Neural progenitor cell (in vitro differentiated cells): ENCODE results near the gene MRC1. TPM values are rescaled to one million over a fixed set of nuclear protein-coding genes. Genes with fewer than 3 reads are reported as not detected.

Experiments used
- DNase-seq: peaks from one replicate; pipeline ENCODE4 v3.0.0-alpha.2; 2016; ENCODE audit warnings: low spot score
- H2AFZ ChIP-seq: fragments of 200-600 bp; sonication (generic); replicated peaks from 2 replicates; pipeline ENCODE4 v1.6.1; 2016; ENCODE audit warnings: antibody characterized with exemption
- H3F3A ChIP-seq: fragments of 200-600 bp; sonication (generic); 2 replicates; pipeline ENCODE4 v1.6.1; 2016; ENCODE audit warnings: antibody characterized with exemption, low read depth
- H3K27ac ChIP-seq: fragments of 200-600 bp; sonication (generic); 2 replicates; pipeline ENCODE4 v1.5.1; 2016; ENCODE audit warnings: mild to moderate bottlenecking
- H3K27me3 ChIP-seq: fragments of 200-600 bp; sonication (generic); 2 replicates; pipeline ENCODE4 v1.6.1; 2016; ENCODE audit warnings: mild to moderate bottlenecking, moderate library complexity
- H3K36me3 ChIP-seq: fragments of 200-600 bp; sonication (generic); 2 replicates; pipeline ENCODE4 v1.5.1; 2016
- H3K4me1 ChIP-seq: fragments of 200-600 bp; sonication (generic); 2 replicates; pipeline ENCODE4 v1.6.1; 2016; ENCODE audit warnings: mixed run types
- H3K4me2 ChIP-seq: fragments of 200-600 bp; sonication (generic); 2 replicates; pipeline ENCODE4 v1.6.1; 2016
- H3K4me3 ChIP-seq: fragments of 200-600 bp; sonication (generic); 2 replicates; pipeline ENCODE4 v1.5.1; 2016
- H3K79me2 ChIP-seq: fragments of 200-600 bp; sonication (generic); 2 replicates; pipeline ENCODE4 v1.6.1; 2016; ENCODE audit warnings: low read depth
- H3K9ac ChIP-seq: fragments of 200-600 bp; sonication (generic); 2 replicates; pipeline ENCODE4 v1.6.1; 2016
- H3K9me3 ChIP-seq: fragments of 200-600 bp; sonication (generic); 2 replicates; pipeline ENCODE4 v1.5.1; 2016; ENCODE audit warnings: low read depth
- H4K20me1 ChIP-seq: fragments of 200-600 bp; sonication (generic); 2 replicates; pipeline ENCODE4 v1.6.1; 2016; ENCODE audit warnings: low read depth
- H3K27ac Mint-ChIP-seq: 3 replicates; pipeline ENCODE4 v1.8.0; 2021; ENCODE audit warnings: mixed read lengths
- H3K27me3 Mint-ChIP-seq: 2 replicates; pipeline ENCODE4 v1.8.0; 2022; ENCODE audit warnings: low read depth, mild to moderate bottlenecking, inconsistent platforms, moderate library complexity, mixed read lengths; ENCODE audit not compliant: insufficient read depth
- H3K36me3 Mint-ChIP-seq: 3 replicates; pipeline ENCODE4 v1.8.0; 2021; ENCODE audit warnings: mixed read lengths
- H3K4me1 Mint-ChIP-seq: 3 replicates; pipeline ENCODE4 v1.8.0; 2021; ENCODE audit warnings: mixed read lengths
- H3K4me3 Mint-ChIP-seq: 3 replicates; pipeline ENCODE4 v1.8.0; 2021; ENCODE audit warnings: mild to moderate bottlenecking, moderate library complexity, mixed read lengths
- H3K9me3 Mint-ChIP-seq: 3 replicates; pipeline ENCODE4 v1.8.0; 2020; ENCODE audit warnings: mixed read lengths
- EZH2 ChIP-seq: fragments of 200-600 bp; sonication (generic); IDR thresholded peaks from 2 replicates; pipeline ENCODE4 v1.6.1; 2017; ENCODE audit warnings: antibody characterized with exemption, mild to moderate bottlenecking, moderate library complexity
- EZH2phosphoT487 ChIP-seq: fragments of 200-600 bp; sonication (generic); IDR thresholded peaks from 2 replicates; pipeline ENCODE4 v1.6.1; 2017; ENCODE audit warnings: antibody characterized with exemption
- total RNA-seq: library from RNA; depleted of rRNA; stranded (reverse); fragments of >200 nt; gene quantifications from 2 replicates; pipeline ENCODE4 v1.2.3, GENCODE V29; 2015; ENCODE audit warnings: low replicate concordance
- TF ChIP-seq, protein P1 (sequence below): fragments of 200-600 bp; sonication (generic); IDR thresholded peaks from 2 replicates; pipeline ENCODE4 v1.5.1; 2017; ENCODE audit warnings: antibody characterized with exemption, mild to moderate bottlenecking

Gene MRC1
- total RNA-seq, 1 donor from 2014 or later, result not detected

GRCh38 chr10:17873946-17874345, 64.8 kb downstream of the MRC1 start:
- Mint-ChIP-seq H3K27me3 (no peaks in the 10 kb centered on the region), H3K9me3 (no peaks in the 10 kb centered on the region), H3K4me3 (no peak overlapping the region), H3K4me1 (peaks cover 4% of the 10 kb centered on the region), H3K36me3 (no peaks in the 10 kb centered on the region), H3K27ac (no peak overlapping the region)
- no peaks in the 10 kb centered on the region for H3K79me2 ChIP-seq
- no peak overlapping the region for H3K4me2 ChIP-seq
- DNase-seq, result no peak
- no peak overlapping the region for H3K9ac ChIP-seq
- H4K20me1 ChIP-seq, result no peaks in the 10 kb centered on the region
- no peaks in the 10 kb centered on the region for H3K36me3 ChIP-seq
- no peak overlapping the region for H3K4me3 ChIP-seq
- H3F3A ChIP-seq, result no peaks in the 10 kb centered on the region
- no peak overlapping the region for H3K27ac ChIP-seq
- peaks cover 31% of the 10 kb centered on the region for H3K27me3 ChIP-seq
- TF ChIP-seq, protein P1, sequence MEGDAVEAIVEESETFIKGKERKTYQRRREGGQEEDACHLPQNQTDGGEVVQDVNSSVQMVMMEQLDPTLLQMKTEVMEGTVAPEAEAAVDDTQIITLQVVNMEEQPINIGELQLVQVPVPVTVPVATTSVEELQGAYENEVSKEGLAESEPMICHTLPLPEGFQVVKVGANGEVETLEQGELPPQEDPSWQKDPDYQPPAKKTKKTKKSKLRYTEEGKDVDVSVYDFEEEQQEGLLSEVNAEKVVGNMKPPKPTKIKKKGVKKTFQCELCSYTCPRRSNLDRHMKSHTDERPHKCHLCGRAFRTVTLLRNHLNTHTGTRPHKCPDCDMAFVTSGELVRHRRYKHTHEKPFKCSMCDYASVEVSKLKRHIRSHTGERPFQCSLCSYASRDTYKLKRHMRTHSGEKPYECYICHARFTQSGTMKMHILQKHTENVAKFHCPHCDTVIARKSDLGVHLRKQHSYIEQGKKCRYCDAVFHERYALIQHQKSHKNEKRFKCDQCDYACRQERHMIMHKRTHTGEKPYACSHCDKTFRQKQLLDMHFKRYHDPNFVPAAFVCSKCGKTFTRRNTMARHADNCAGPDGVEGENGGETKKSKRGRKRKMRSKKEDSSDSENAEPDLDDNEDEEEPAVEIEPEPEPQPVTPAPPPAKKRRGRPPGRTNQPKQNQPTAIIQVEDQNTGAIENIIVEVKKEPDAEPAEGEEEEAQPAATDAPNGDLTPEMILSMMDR, result no peak
- no peak for TF ChIP-seq EZH2
- no peak for TF ChIP-seq EZH2phosphoT487
- no peaks in the 10 kb centered on the region for H3K9me3 ChIP-seq
- no peak overlapping the region for H2AFZ ChIP-seq
- H3K4me1 ChIP-seq, result peaks cover 7% of the 10 kb centered on the region

- no peak overlapping the region for H3K9ac ChIP-seq
- no peak overlapping the region for H3K4me3 Mint-ChIP-seq
- no peaks in the 10 kb centered on the region for H3K27me3 Mint-ChIP-seq
- TF ChIP-seq EZH2 (no peak), EZH2phosphoT487 (no peak)
- TF ChIP-seq, protein P1, result no peak
- no peaks in the 10 kb centered on the region for H3K79me2 ChIP-seq
- H3K4me2 ChIP-seq, result no peak overlapping the region
- peaks cover 7% of the 10 kb centered on the region for H3K4me1 ChIP-seq
- no peaks in the 10 kb centered on the region for H4K20me1 ChIP-seq
- H3F3A ChIP-seq, result no peaks in the 10 kb centered on the region
- no peak overlapping the region for H3K27ac ChIP-seq
- H3K4me1 Mint-ChIP-seq, result peaks cover 4% of the 10 kb centered on the region
- no peak overlapping the region for H2AFZ ChIP-seq
- H3K27me3 ChIP-seq, result peaks cover 16% of the 10 kb centered on the region
- DNase-seq, result no peak
- H3K9me3 ChIP-seq, result no peaks in the 10 kb centered on the region
- no peak overlapping the region for H3K4me3 ChIP-seq
- no peaks in the 10 kb centered on the region for H3K36me3 ChIP-seq
- no peak overlapping the region for H3K27ac Mint-ChIP-seq
- no peaks in the 10 kb centered on the region for H3K9me3 Mint-ChIP-seq
- no peaks in the 10 kb centered on the region for H3K36me3 Mint-ChIP-seq
Measured at GRCh38 chr10:17877121-17877520, 68.0 kb downstream of the MRC1 start.

DNA sequence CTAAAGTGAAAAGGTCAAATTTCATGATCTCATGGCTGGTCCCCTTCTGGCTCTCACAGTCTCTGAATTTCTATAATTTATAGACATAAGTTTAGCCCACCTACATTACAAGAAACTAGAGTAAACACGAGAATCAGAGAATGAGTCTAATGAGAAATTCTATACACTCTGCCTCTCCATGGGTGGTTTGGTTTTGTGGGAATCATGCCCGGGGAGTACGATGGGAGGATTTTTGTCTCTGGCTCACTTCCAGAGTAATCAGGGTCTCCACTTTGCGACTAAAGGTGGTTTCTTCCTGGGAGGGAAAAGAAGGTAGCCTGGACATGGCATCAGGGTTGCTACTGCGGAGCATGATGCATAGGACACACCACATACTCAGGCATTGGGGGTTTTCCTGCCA, 69.7 kb downstream of the MRC1 start:
- Histone ChIP-seq H3K9me3 (no peaks in the 10 kb centered on the region), H3K4me1 (no peaks in the 10 kb centered on the region), H3K36me3 (no peaks in the 10 kb centered on the region), H3K4me3 (no peak overlapping the region), H3F3A (no peaks in the 10 kb centered on the region), H3K27ac (no peak overlapping the region), H3K9ac (no peak overlapping the region), H2AFZ (no peak overlapping the region), H3K27me3 (peaks cover 9% of the 10 kb centered on the region), H4K20me1 (no peaks in the 10 kb centered on the region), H3K79me2 (no peaks in the 10 kb centered on the region), H3K4me2 (no peak overlapping the region)
- Mint-ChIP-seq H3K9me3 (no peaks in the 10 kb centered on the region), H3K27me3 (no peaks in the 10 kb centered on the region), H3K27ac (no peak overlapping the region), H3K4me1 (no peaks in the 10 kb centered on the region), H3K36me3 (no peaks in the 10 kb centered on the region), H3K4me3 (no peak overlapping the region)
- DNase-seq, result no peak
- TF ChIP-seq EZH2phosphoT487, result no peak
- TF ChIP-seq, protein P1, result no peak
